Gastroesophageal sphincter (tissue), 4 donors: ENCODE measurements around the gene CALY. TPM values are rescaled to one million over a fixed set of nuclear protein-coding genes. Genes with fewer than 3 reads are reported as not detected.

Source experiments
- ATAC-seq: fragments of 150-250 bp; one replicate; pipeline ENCODE4 v1.9.1; 2016; ENCODE audit warnings: mild to moderate bottlenecking, moderate library complexity
- H3K27ac ChIP-seq, 4 donors: fragments of 200-600 bp; sonication (generic) in 3 of 4; 1 replicate in 3 of 4; 2 replicates in 1 of 4; pipeline ENCODE4 v1.5.1; 2016 to 2019
- H3K27me3 ChIP-seq: fragments of 200-600 bp; sonication (generic); one replicate; pipeline ENCODE4 v1.5.1; 2019
- H3K36me3 ChIP-seq, 2 donors: fragments of 200-600 bp; sonication (generic); one replicate each; pipeline ENCODE4 v1.5.1; 2019; ENCODE audit warnings: control low read depth in 1 of 2
- H3K4me1 ChIP-seq, 3 donors: fragments of 200-600 bp; sonication (generic); 1 replicate in 2 of 3; 2 replicates in 1 of 3; pipeline ENCODE4 v1.5.1; 2016 to 2019; ENCODE audit warnings: control low read depth in 2 of 3
- H3K4me3 ChIP-seq, 2 donors: fragments of 200-600 bp; sonication (generic); one replicate each; pipeline ENCODE4 v1.5.1; 2019; ENCODE audit warnings: mild to moderate bottlenecking in 1 of 2, moderate library complexity in 1 of 2
- H3K9me3 ChIP-seq, 3 donors: fragments of 200-600 bp; sonication (generic); one replicate each; pipeline ENCODE4 v1.5.1; 2017 to 2019; ENCODE audit warnings: control low read depth in 2 of 3
- CTCF ChIP-seq, 4 experiments: fragments of 200-600 bp in 2 of 4; fragments of 450-650 bp in 2 of 4; sonication (generic) in 1 of 4; IDR thresholded peaks; one replicate each; pipeline ENCODE4 v1.5.1; 2017 to 2019; ENCODE audit warnings: antibody characterized with exemption in 4 of 4, mild to moderate bottlenecking in 2 of 4, moderate library complexity in 2 of 4
- EP300 ChIP-seq: sonication (generic); formaldehyde crosslinking; IDR thresholded peaks from one replicate; pipeline ENCODE4 v1.6.1; 2017; ENCODE audit warnings: antibody characterized with exemption, mild to moderate bottlenecking
- POLR2A ChIP-seq, 2 donors: fragments of 450-650 bp; IDR thresholded peaks; one replicate each; pipeline ENCODE4 v1.6.1; 2017; ENCODE audit warnings: antibody characterized with exemption in 2 of 2, mild to moderate bottlenecking in 2 of 2, moderate library complexity in 1 of 2
- POLR2AphosphoS5 ChIP-seq: sonication (generic); formaldehyde crosslinking; IDR thresholded peaks from one replicate; pipeline ENCODE4 v1.6.1; 2017; ENCODE audit warnings: antibody characterized with exemption
- WGBS, 2 donors: methylation state at CpG; one replicate each; pipeline ENCODE4 v1.1.5; 2018; ENCODE audit warnings: low coverage in 1 of 2; 5-methylcytosine and 5-hydroxymethylcytosine counted together
- total RNA-seq, 4 donors: library from RNA; depleted of rRNA; stranded (reverse); fragments of >200 nt; gene quantifications; one replicate each; pipeline ENCODE4 v1.1.0, GENCODE V29; 2016

The CALY gene
- total RNA-seq, 4 donors from 2014 or later, result 0.47 to 1.5 (median 1.5) TPM; not detected in 1

GRCh38 chr10:133310399-133310755 lies 26.3 kb downstream of the CALY start:
- Histone ChIP-seq H3K27ac (no peak overlapping the region), H3K4me1 (peaks cover 0 to 41% (median 24%) of the 10 kb centered on the region in 3 donors), H3K9me3 (no peaks in the 10 kb centered on the region), H3K36me3 (peaks cover 0 to 41% of the 10 kb centered on the region in 2 donors), H3K27me3 (no peaks in the 10 kb centered on the region), H3K4me3 (no peak overlapping the region)
- WGBS, 2 donors, result 92 to 95% methylated on average over 7 to 14 of the region's 16 CpGs
- ATAC-seq, result no peak
- TF ChIP-seq POLR2A (IDR thresholded peaks at IDR 0.05) (no peak), EP300 (no peak), POLR2AphosphoS5 (no peak), CTCF (IDR thresholded peaks at IDR 0.05) (no peak)

DNA sequence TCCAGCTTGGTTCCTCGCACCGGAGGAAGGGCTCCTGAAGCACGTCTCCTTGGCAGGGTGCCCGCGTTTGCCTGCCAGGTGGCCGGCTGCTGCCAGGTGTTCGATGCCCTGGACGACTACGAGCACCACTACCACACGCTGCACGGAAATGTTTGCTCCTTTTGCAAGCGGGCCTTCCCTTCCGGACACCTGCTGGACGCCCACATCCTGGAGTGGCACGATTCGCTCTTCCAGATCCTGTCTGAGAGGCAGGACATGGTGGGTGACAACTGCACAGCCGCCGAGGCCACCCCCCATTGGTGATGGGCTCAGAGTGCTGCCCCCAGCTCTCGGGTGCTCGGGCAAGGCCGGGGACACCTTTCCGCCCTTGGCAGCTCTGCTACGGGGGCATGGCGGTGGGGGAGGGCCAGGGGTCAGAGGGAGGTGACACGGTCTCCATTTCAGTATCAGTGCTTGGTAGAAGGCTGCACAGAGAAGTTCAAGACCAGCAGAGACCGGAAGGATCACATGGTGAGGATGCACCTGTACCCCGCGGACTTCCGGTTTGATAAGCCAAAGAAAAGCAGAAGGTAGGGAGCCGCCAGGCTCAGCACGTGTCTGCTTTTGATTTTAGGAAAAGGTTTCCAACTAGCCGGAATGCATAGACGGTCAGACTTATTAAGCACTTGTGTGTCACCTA lies 26.8 kb downstream of the CALY start:
- TF ChIP-seq CTCF (IDR thresholded peaks at IDR 0.05) (no peak), EP300 (no peak), POLR2A (IDR thresholded peaks at IDR 0.05) (no peak), POLR2AphosphoS5 (no peak)
- 87 to 90% methylated on average over 4 to 6 of the region's 33 CpGs for WGBS, 2 donors
- Histone ChIP-seq H3K4me1 (peaks cover 0 to 46% (median 25%) of the 10 kb centered on the region in 3 donors), H3K4me3 (peak overlapping the region in 1 of 2 donors; percentile 100), H3K9me3 (no peaks in the 10 kb centered on the region), H3K27me3 (no peaks in the 10 kb centered on the region), H3K36me3 (peaks cover 0 to 41% of the 10 kb centered on the region in 2 donors), H3K27ac (peak overlapping the region in 3 of 4 donors; percentile 93 to 99 (median 97))
- no peak for ATAC-seq

GRCh38 chr10:133309100-133309719 lies 27.5 kb downstream of the CALY start:
- Histone ChIP-seq H3K27me3 (no peaks in the 10 kb centered on the region), H3K36me3 (peaks cover 0 to 41% of the 10 kb centered on the region in 2 donors), H3K9me3 (no peaks in the 10 kb centered on the region), H3K27ac (peak overlapping the region; percentile 75 to 99 (median 95)), H3K4me1 (peaks cover 0 to 53% (median 27%) of the 10 kb centered on the region in 3 donors), H3K4me3 (peak overlapping the region; percentile 96 to 100)
- 33 to 70% methylated on average over 1 to 2 of the region's 46 CpGs for WGBS, 2 donors
- TF ChIP-seq CTCF (IDR thresholded peaks at IDR 0.05) (no peak), POLR2A (IDR thresholded peaks at IDR 0.05) (no peak), EP300 (no peak), POLR2AphosphoS5 (no peak)
- peak; percentile 94 for ATAC-seq

GRCh38 chr10:133308421-133309099 lies 28.1 kb downstream of the CALY start, which contains the start of the genes TUBGCP2 and ZNF511:
TSS of gene TUBGCP2 (minus strand) at chr10:133308872. CDS start at chr10:133302941, 5,931 bp downstream.
TSS of gene ZNF511 (plus strand) at chr10:133308914. CDS start at chr10:133308944, 30 bp downstream.
- WGBS, 2 donors, result 0% methylated on average over 9 of the region's 89 CpGs; no CpG with 5 or more reads in 1 of the 2 donors
- Histone ChIP-seq H3K9me3 (no peaks in the 10 kb centered on the region), H3K4me1 (peaks cover 0 to 56% (median 27%) of the 10 kb centered on the region in 3 donors), H3K4me3 (peak within 1 kb of the TSS; percentile 96 to 100), H3K36me3 (peaks cover 0 to 42% of the 10 kb centered on the region in 2 donors), H3K27me3 (no peaks in the 10 kb centered on the region), H3K27ac (peak within 1 kb of the TSS; percentile 75 to 99 (median 95))
- TF ChIP-seq POLR2A (IDR thresholded peaks at IDR 0.05), result peak; percentile 83 to 84
- no peak for TF ChIP-seq EP300
- TF ChIP-seq POLR2AphosphoS5, result peak; percentile 77
- TF ChIP-seq CTCF (IDR thresholded peaks at IDR 0.05), result peak in 1 of 4 experiments; percentile 16
- peak; percentile 93 for ATAC-seq
